Panc1 (cell line): ENCODE data around the gene TMTC1. TPM values are rescaled to one million over a fixed set of nuclear protein-coding genes. Genes with fewer than 3 reads are reported as not detected.

Experiments
- ATAC-seq: fragments of 200-7000 bp; cut with Tn5 transposase; 2 replicates; pipeline ENCODE4 v1.9.1; 2020; ENCODE audit warnings: mild to moderate bottlenecking, moderate library complexity
- BruUV-seq: library from RNA; stranded (reverse); fragments of 400-500 nt; replicated peaks from 2 replicates; lab custom pipeline; 2021; lab: Mats Ljungman, UMichigan
- CTCF ChIA-PET: fragments of 300-600 bp; sonication (Branson Sonifier 250); formaldehyde crosslinking; loops from one replicate; lab custom pipeline; 2022; ENCODE audit warnings: antibody characterized with exemption; lab: Charles Lee
- POLR2A ChIA-PET: fragments of 300-600 bp; sonication (Branson Sonifier 250); formaldehyde crosslinking; loops from one replicate; lab custom pipeline; 2022; ENCODE audit warnings: antibody characterized with exemption; lab: Charles Lee
- DNase-seq: peaks from one replicate; pipeline ENCODE4 v3.0.0-alpha.2; 2010; ENCODE audit warnings: low read depth, low spot score
- H3K27ac ChIP-seq: 2 replicates; pipeline ENCODE4 v1.5.1; 2011; ENCODE audit warnings: mild to moderate bottlenecking, low read length, inconsistent platforms
- H3K27me3 ChIP-seq: fragments of 200-500 bp; sonication (Bioruptor generic); 2 replicates; pipeline ENCODE4 v1.6.0; 2014; ENCODE audit warnings: low read length, inconsistent platforms; ENCODE audit not compliant: control insufficient read depth, insufficient read depth
- H3K36me3 ChIP-seq: fragments of 200-500 bp; sonication (Bioruptor generic); 2 replicates; pipeline ENCODE4 v1.5.1; 2014; ENCODE audit warnings: inconsistent platforms, mild to moderate bottlenecking, low read length, moderate library complexity; ENCODE audit not compliant: control insufficient read depth, insufficient read depth
- H3K4me1 ChIP-seq: 2 replicates; pipeline ENCODE4 v1.5.1; 2011; ENCODE audit warnings: inconsistent platforms, mild to moderate bottlenecking, low read length, moderate library complexity; ENCODE audit not compliant: control insufficient read depth, insufficient read depth
- H3K4me3 ChIP-seq, 2 experiments: 2 replicates each; pipeline ENCODE4 v1.5.1; 2011 to 2012; ENCODE audit warnings: low read depth in 2 of 2, low read length in 2 of 2, mild to moderate bottlenecking in 2 of 2, inconsistent platforms in 1 of 2, moderate library complexity in 1 of 2
- H3K9me3 ChIP-seq: fragments of 200-500 bp; sonication (Bioruptor generic); 2 replicates; pipeline ENCODE4 v1.5.1; 2014; ENCODE audit warnings: low read depth, mild to moderate bottlenecking, inconsistent platforms, low read length, moderate library complexity; ENCODE audit not compliant: control insufficient read depth, insufficient read depth
- CTCF ChIP-seq: fragments of 450-650 bp; IDR thresholded peaks from 2 replicates; pipeline ENCODE4 v1.5.1; 2017; ENCODE audit warnings: mild to moderate bottlenecking
- POLR2AphosphoS5 ChIP-seq: IDR thresholded peaks from 2 replicates; pipeline ENCODE4 v1.6.1; 2012; ENCODE audit warnings: mild to moderate bottlenecking, low read depth, low read length, moderate library complexity
- SIN3A ChIP-seq: IDR thresholded peaks from 2 replicates; pipeline ENCODE4 v1.6.1; 2012; ENCODE audit warnings: low read depth, mild to moderate bottlenecking, low read length, moderate library complexity, borderline replicate concordance; ENCODE audit not compliant: insufficient read depth
- TCF7L2 ChIP-seq: IDR thresholded peaks from 2 replicates; pipeline ENCODE4 v1.6.1; 2011; ENCODE audit warnings: mild to moderate bottlenecking, low read depth, low read length, inconsistent platforms
- in situ Hi-C: cut with HindIII; loops from 2 replicates; pipeline ENCODE4 v1.10.0; 2016; ENCODE audit warnings: low sequenced_read_pairs, low pct_unique_long_range_greater_than_20kb
- intact Hi-C: fragments of 100-400 bp; cut with micrococcal nuclease; formaldehyde crosslinking; loops from one replicate; pipeline ENCODE4 v1.10.0; 2022; ENCODE audit not compliant: unreplicated experiment
- total RNA-seq: library from RNA; stranded (reverse); gene quantifications from one replicate; pipeline ENCODE4 v1.2.1, GENCODE V29; 2021; ENCODE audit not compliant: unreplicated experiment
- TF ChIP-seq, protein P1 (sequence below), 2 experiments: IDR thresholded peaks; 2 replicates each; pipeline ENCODE4 v1.6.1; 2011 to 2012; ENCODE audit warnings: low read depth in 2 of 2, control low read depth in 1 of 2, low read length in 1 of 2, mild to moderate bottlenecking in 1 of 2, moderate library complexity in 1 of 2; ENCODE audit not compliant: insufficient read depth in 1 of 2

Gene TMTC1
- total RNA-seq, 1 experiment from 2014 or later, result 0.28 TPM

DNA sequence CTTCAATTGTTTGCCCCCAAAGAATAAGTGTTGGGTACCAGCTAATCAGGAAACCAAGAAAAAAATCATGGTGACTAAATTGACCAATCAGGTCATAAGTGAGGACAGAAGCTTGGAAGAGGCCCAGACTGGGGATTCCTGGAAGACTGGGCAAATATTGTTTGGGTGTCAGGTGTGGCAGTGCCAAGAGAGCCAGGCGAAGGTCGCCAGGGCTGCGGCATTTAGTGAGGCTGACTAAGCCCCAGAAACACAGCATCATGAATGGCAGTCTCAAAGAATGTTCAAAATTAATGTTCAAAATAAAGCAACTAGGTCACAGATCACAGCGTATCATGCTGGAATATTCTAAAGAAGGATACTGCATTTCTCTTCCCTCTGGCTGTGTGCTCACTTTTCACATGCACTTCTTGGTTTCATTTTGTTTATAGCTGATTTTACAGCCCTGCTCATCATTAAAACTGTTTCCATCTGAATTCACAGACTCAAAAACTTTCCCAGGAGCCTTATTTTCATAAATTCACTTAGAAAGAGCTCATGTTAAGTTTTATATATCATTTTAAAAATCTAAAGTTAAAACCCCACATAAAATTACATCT is 201.0 kb downstream of the TMTC1 start:
- no peaks in the 10 kb centered on the region for H3K36me3 ChIP-seq
- no peaks in the 10 kb centered on the region for H3K9me3 ChIP-seq
- no TSS peak for BruUV-seq
- DNase-seq (no peak), ATAC-seq (no peak)
- TF ChIP-seq POLR2AphosphoS5 (no peak), SIN3A (no peak), CTCF (no peak), TCF7L2 (no peak)
- TF ChIP-seq, protein P1, sequence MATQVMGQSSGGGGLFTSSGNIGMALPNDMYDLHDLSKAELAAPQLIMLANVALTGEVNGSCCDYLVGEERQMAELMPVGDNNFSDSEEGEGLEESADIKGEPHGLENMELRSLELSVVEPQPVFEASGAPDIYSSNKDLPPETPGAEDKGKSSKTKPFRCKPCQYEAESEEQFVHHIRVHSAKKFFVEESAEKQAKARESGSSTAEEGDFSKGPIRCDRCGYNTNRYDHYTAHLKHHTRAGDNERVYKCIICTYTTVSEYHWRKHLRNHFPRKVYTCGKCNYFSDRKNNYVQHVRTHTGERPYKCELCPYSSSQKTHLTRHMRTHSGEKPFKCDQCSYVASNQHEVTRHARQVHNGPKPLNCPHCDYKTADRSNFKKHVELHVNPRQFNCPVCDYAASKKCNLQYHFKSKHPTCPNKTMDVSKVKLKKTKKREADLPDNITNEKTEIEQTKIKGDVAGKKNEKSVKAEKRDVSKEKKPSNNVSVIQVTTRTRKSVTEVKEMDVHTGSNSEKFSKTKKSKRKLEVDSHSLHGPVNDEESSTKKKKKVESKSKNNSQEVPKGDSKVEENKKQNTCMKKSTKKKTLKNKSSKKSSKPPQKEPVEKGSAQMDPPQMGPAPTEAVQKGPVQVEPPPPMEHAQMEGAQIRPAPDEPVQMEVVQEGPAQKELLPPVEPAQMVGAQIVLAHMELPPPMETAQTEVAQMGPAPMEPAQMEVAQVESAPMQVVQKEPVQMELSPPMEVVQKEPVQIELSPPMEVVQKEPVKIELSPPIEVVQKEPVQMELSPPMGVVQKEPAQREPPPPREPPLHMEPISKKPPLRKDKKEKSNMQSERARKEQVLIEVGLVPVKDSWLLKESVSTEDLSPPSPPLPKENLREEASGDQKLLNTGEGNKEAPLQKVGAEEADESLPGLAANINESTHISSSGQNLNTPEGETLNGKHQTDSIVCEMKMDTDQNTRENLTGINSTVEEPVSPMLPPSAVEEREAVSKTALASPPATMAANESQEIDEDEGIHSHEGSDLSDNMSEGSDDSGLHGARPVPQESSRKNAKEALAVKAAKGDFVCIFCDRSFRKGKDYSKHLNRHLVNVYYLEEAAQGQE (IDR thresholded peaks at IDR 0.05; ENCODE audit: insufficient read depth in 1 of 2, low read depth in 2 of 2, low read length in 1 of 2), result no peak
- intact Hi-C loops, result no loop called here
- in situ Hi-C loops, result no loop called here
- no peaks in the 10 kb centered on the region for H3K4me1 ChIP-seq
- no peak overlapping the region for H3K4me3 ChIP-seq
- CTCF ChIA-PET, result no interaction called here
- H3K27ac ChIP-seq, result no peak overlapping the region
- POLR2A ChIA-PET, result interaction anchor here (0.6 kb wide), 1 partner anchor 221 kb away, joined by 3 read pairs; no protein-coding TSS in a partner anchor
- no peaks in the 10 kb centered on the region for H3K27me3 ChIP-seq

GRCh38 chr12:29582146-29582545 is 201.6 kb downstream of the TMTC1 start:
- no TSS peak for BruUV-seq
- H3K4me1 ChIP-seq, result no peaks in the 10 kb centered on the region
- ATAC-seq, result no peak
- TF ChIP-seq POLR2AphosphoS5 (no peak), CTCF (no peak), SIN3A (no peak), TCF7L2 (no peak)
- TF ChIP-seq, protein P1 (IDR thresholded peaks at IDR 0.05; ENCODE audit: insufficient read depth in 1 of 2, low read depth in 2 of 2, low read length in 1 of 2), result no peak
- H3K27ac ChIP-seq, result no peak overlapping the region
- CTCF ChIA-PET, result no interaction called here
- H3K27me3 ChIP-seq, result no peaks in the 10 kb centered on the region
- intact Hi-C loops, result no loop called here
- H3K36me3 ChIP-seq, result no peaks in the 10 kb centered on the region
- in situ Hi-C loops, result no loop called here
- DNase-seq, result no peak
- no peak overlapping the region for H3K4me3 ChIP-seq
- POLR2A ChIA-PET, result no interaction called here
- no peaks in the 10 kb centered on the region for H3K9me3 ChIP-seq
